ENCODE results near the gene DFFA.

GRCh38 chr1:10517677-10517982, 45.3 kb upstream of the DFFA start:
- TF ChIP-seq CTCF (IDR thresholded peaks at IDR 0.05; ENCODE audit: borderline replicate concordance, extremely low read depth, low read length, poor library complexity, severe bottlenecking), result no peak
- no peak for TF ChIP-seq EZH2 (IDR thresholded peaks at IDR 0.05; ENCODE audit: borderline replicate concordance, low read depth, low read length, severe bottlenecking)

All from DND-41 (cell line).